Uterus (tissue), 4 donors: ENCODE measurements around the gene EPB41L2. TPM values are rescaled to one million over a fixed set of nuclear protein-coding genes. Genes with fewer than 3 reads are reported as not detected.

Experiments
- DNase-seq, 2 donors: peaks; one replicate each; pipeline ENCODE4 v3.0.0-alpha.2; 2019 to 2020
- H3K27ac ChIP-seq, 2 donors: fragments of 200-600 bp; sonication (generic); 1 replicate in 1 of 2; 2 replicates in 1 of 2; pipeline ENCODE4 v1.5.1; 2016 to 2018
- H3K27me3 ChIP-seq, 2 donors: fragments of 200-600 bp; sonication (generic); one replicate each; pipeline ENCODE4 v1.5.1; 2018 to 2019; ENCODE audit warnings: control low read depth in 1 of 2
- H3K36me3 ChIP-seq, 2 donors: fragments of 200-600 bp; sonication (generic); one replicate each; pipeline ENCODE4 v1.5.1; 2019; ENCODE audit warnings: control low read depth in 1 of 2
- H3K4me1 ChIP-seq, 2 donors: fragments of 200-600 bp; sonication (generic); one replicate each; pipeline ENCODE4 v1.5.1; 2018 to 2019; ENCODE audit warnings: control low read depth in 1 of 2
- H3K4me3 ChIP-seq, 2 donors: fragments of 200-600 bp; sonication (generic); 1 replicate in 1 of 2; 2 replicates in 1 of 2; pipeline ENCODE4 v1.5.1; 2018 to 2019; ENCODE audit warnings: mild to moderate bottlenecking in 1 of 2
- H3K9me3 ChIP-seq, 2 donors: fragments of 200-600 bp; sonication (generic); one replicate each; pipeline ENCODE4 v1.5.1; 2019; ENCODE audit warnings: control low read depth in 1 of 2
- POLR2A ChIP-seq, 2 donors: fragments of 450-650 bp; IDR thresholded peaks; one replicate each; pipeline ENCODE4 v1.6.1; 2016; ENCODE audit warnings: antibody characterized with exemption in 2 of 2, mild to moderate bottlenecking in 1 of 2, moderate library complexity in 1 of 2
- intact Hi-C: fragments of 100-400 bp; cut with DNase I; formaldehyde crosslinking; loops from one replicate; pipeline ENCODE4 v1.15.1; 2023; ENCODE audit warnings: low total_unique reads
- total RNA-seq, 4 donors: library from RNA; depleted of rRNA in 3 of 4; stranded (reverse); fragments of >200 nt in 3 of 4; gene quantifications; one replicate each; pipeline versions ENCODE4 v1.1.0 to v1.2.4, GENCODE V29; 2014 to 2023
- TF ChIP-seq, protein P1 (sequence below), 4 experiments: fragments of 200-600 bp in 2 of 4; fragments of 450-650 bp in 2 of 4; sonication (generic) in 2 of 4; IDR thresholded peaks; one replicate each; pipeline ENCODE4 v1.5.1; 2016 to 2019; ENCODE audit warnings: antibody characterized with exemption in 4 of 4, mild to moderate bottlenecking in 2 of 4, moderate library complexity in 1 of 4
- donor health status: DM: yes; HTN: yes; CAD: no.

EPB41L2 gene
- total RNA-seq, 4 donors from 2014 or later = 72.5 to 237 (median 148) TPM

DNA sequence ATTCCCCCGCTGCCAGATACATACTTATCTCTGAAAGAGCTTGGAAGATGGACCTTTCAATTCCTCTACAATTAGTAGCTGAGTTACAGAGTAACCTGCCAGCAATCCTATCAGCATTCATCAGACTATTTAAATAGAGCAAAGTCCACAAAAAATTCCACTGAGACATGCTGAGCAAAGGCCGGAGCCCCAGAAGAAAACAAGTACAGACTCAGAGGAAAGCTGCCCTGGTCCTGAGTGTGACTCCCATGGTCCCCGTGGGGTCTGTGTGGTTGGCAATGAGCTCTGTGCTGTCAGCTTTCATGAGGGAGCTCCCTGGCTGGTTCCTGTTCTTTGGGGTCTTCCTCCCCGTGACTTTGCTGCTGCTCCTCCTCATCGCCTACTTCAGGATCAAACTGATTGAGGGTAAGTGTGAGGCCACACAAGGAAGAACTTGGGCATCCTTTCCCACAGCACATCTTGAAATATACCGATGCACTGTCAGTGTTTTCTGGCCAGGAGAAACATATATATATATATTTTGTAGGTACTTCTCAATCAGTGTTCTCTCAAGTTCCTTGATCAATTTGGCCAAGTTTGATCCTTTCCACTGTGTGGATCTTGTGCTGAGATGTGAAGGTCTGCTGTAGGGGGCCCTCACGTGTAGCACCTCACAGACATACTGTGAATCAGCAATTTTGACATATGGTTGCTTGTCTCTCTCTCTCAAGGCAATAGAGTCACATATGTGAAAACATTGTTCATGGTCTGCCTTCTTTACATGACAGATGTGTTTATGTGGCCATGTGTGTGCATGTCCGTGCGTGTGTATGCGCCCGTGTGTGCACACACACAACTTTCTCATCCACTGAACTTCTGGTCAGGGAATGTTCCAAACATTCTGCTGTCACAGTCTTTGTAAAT lies 235.5 kb downstream of the EPB41L2 start, which contains the start of gene SMLR1:
TSS of gene SMLR1 (plus strand) at position 160 of the 903 bp plus-strand sequence. CDS start at position 168, 8 bp downstream.
- no peaks in the 10 kb centered on the region for H3K9me3 ChIP-seq
- TF ChIP-seq, protein P1, sequence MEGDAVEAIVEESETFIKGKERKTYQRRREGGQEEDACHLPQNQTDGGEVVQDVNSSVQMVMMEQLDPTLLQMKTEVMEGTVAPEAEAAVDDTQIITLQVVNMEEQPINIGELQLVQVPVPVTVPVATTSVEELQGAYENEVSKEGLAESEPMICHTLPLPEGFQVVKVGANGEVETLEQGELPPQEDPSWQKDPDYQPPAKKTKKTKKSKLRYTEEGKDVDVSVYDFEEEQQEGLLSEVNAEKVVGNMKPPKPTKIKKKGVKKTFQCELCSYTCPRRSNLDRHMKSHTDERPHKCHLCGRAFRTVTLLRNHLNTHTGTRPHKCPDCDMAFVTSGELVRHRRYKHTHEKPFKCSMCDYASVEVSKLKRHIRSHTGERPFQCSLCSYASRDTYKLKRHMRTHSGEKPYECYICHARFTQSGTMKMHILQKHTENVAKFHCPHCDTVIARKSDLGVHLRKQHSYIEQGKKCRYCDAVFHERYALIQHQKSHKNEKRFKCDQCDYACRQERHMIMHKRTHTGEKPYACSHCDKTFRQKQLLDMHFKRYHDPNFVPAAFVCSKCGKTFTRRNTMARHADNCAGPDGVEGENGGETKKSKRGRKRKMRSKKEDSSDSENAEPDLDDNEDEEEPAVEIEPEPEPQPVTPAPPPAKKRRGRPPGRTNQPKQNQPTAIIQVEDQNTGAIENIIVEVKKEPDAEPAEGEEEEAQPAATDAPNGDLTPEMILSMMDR (IDR thresholded peaks at IDR 0.05) = no peak
- no peak for TF ChIP-seq POLR2A (IDR thresholded peaks at IDR 0.05)
- no peaks in the 10 kb centered on the region for H3K36me3 ChIP-seq
- intact Hi-C loops = no loop called here
- no peak within 1 kb of the TSS for H3K27ac ChIP-seq
- no peak within 1 kb of the TSS for H3K4me3 ChIP-seq
- DNase-seq = no peak
- no peaks in the 10 kb centered on the region for H3K4me1 ChIP-seq
- no peaks in the 10 kb centered on the region for H3K27me3 ChIP-seq

DNA sequence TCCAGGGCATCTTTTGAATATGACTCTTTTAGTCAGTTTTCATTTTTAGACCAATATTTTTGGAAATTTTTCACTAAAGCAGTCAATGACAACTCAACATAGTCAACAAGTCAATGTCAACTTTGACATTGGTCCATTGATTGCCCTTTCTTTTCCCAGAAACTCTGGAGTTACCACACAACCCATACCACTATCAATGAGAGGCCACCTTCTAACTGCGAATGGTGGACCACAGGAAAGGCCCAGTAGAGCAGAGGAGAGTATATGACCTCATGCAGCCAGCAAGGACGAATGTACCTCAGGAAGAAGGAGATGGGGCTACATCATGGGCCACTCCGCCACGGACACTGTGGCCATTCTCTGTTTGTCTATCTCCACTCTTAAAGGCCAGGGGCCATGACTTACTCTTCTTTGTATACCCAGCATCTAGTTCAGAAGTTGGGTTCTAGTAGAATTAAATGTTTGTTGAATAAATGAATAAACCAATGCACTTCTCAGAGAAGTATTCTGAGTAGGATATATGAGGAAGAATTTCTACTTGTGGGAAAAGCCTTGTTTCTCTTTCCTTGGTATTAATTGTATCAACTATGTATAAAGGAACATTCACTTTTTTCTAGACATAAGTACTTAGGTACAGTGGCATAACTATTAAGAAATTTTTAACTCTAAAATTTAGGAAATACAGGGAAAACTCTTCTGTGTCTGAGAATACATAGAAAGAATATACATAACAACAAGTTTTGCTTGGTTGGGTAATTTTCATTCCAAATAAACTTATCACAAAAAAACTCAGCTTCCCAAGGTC lies 236.4 kb downstream of the EPB41L2 start:
- Histone ChIP-seq H3K36me3 (no peaks in the 10 kb centered on the region), H3K9me3 (no peaks in the 10 kb centered on the region), H3K27me3 (no peaks in the 10 kb centered on the region), H3K27ac (no peak overlapping the region), H3K4me1 (no peaks in the 10 kb centered on the region), H3K4me3 (no peak overlapping the region)
- intact Hi-C loops = no loop called here
- TF ChIP-seq, protein P1 (IDR thresholded peaks at IDR 0.05) = no peak
- no peak for TF ChIP-seq POLR2A (IDR thresholded peaks at IDR 0.05)
- DNase-seq = no peak

DNA sequence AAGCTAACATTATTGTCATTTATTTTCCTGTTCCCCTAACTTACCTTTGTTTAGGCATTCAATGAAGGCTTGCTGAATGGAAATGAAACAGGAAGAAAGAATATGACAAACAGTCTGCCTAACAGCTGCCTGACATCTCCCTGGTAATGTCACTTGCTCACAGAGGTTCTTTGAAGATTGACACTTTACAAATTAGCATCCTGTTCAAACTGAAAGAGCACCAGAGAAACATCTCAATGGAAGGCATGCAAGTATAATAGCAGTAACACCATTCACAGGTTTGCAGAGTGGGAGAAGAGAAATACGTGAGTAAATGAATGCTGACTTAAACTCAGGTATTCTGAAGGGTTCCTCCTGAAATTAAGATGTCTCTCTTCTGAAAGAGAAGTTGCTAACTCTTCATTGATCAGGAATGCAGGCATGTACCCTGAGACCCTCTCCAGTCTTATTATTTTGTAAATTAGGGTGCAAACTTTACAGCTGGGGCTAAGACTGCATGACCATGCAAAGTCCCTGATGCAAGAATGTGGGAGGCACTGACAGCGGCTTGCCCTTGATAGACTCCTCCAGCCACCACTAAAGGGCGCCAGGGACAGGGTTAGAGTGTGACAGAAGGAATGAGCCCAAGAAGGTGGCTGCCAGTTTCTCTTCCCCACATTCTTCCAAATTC lies 237.1 kb downstream of the EPB41L2 start:
- Histone ChIP-seq H3K4me3 (no peak overlapping the region), H3K9me3 (no peaks in the 10 kb centered on the region), H3K4me1 (no peaks in the 10 kb centered on the region), H3K27me3 (no peaks in the 10 kb centered on the region), H3K36me3 (no peaks in the 10 kb centered on the region), H3K27ac (no peak overlapping the region)
- no peak for TF ChIP-seq POLR2A (IDR thresholded peaks at IDR 0.05)
- TF ChIP-seq, protein P1 (IDR thresholded peaks at IDR 0.05) = no peak
- no peak for DNase-seq
- intact Hi-C loops = no loop called here

DNA sequence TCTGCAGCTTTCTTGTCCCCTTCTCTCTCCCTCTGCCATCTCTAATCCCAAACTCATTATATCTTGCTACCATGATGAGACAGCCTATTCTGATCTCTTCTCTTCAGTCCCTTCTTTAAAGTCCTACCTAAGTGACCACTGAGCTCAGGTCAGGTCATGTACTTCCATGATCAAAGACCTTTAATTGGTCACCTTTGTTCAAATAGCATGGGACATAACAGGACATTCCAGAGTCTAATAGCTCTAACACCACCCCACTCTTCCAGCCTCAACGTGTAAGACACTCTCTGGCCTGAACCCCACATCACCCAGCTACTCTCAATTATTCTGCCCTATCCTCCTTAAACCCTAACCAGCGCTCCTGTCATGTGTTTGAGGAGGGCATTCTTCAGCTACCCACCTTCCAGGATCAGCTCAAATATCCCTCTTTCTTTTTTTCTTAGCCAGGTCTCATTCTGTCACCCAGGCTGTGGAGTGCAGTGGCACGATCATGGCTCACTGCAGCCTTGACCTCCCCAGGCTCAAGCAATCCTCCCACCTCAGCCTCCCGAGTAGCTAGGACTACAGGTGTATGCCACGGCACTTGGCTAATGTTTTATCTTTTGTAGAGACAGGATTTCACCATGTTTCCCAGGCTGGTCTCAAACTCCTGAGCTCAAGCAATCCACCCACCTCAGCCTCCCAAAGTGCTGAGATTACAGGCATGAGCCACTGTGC lies 237.9 kb downstream of the EPB41L2 start:
- H3K9me3 ChIP-seq = no peaks in the 10 kb centered on the region
- no peaks in the 10 kb centered on the region for H3K36me3 ChIP-seq
- no peak overlapping the region for H3K27ac ChIP-seq
- DNase-seq = no peak
- intact Hi-C loops = no loop called here
- H3K4me3 ChIP-seq = no peak overlapping the region
- no peaks in the 10 kb centered on the region for H3K27me3 ChIP-seq
- no peak for TF ChIP-seq POLR2A (IDR thresholded peaks at IDR 0.05)
- TF ChIP-seq, protein P1 (IDR thresholded peaks at IDR 0.05) = no peak
- H3K4me1 ChIP-seq = no peaks in the 10 kb centered on the region
